ENCODE data around the gene UBE2E2.

DNA sequence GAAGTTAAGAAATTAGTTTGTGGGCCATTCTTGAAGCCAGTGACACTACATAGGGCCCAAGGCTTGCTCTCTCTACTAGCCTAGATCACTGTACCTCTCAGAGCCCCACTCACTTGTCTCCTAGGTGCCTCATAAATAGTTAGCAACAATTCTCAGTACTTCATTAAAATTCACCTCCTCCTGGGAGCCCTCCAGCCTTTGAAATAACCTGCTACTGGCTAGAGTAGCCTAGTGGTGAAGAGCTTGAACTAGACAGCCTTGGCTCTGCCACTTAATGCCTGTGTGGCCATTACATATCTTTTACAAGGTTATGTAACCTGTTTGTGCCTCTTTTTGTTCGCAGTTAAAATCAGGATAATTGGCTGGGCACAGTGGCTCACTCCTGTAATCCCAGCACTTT, 89.3 kb downstream of the UBE2E2 start:
- TF ChIP-seq, protein P1, sequence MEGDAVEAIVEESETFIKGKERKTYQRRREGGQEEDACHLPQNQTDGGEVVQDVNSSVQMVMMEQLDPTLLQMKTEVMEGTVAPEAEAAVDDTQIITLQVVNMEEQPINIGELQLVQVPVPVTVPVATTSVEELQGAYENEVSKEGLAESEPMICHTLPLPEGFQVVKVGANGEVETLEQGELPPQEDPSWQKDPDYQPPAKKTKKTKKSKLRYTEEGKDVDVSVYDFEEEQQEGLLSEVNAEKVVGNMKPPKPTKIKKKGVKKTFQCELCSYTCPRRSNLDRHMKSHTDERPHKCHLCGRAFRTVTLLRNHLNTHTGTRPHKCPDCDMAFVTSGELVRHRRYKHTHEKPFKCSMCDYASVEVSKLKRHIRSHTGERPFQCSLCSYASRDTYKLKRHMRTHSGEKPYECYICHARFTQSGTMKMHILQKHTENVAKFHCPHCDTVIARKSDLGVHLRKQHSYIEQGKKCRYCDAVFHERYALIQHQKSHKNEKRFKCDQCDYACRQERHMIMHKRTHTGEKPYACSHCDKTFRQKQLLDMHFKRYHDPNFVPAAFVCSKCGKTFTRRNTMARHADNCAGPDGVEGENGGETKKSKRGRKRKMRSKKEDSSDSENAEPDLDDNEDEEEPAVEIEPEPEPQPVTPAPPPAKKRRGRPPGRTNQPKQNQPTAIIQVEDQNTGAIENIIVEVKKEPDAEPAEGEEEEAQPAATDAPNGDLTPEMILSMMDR (IDR thresholded peaks at IDR 0.05; ENCODE audit: low read depth, low read length, poor library complexity, severe bottlenecking): no peak
- TF ChIP-seq EZH2phosphoT487 (IDR thresholded peaks at IDR 0.05; ENCODE audit: borderline replicate concordance, low read length): no peak
